ENCODE results near the gene RBFA. TPM values are rescaled to one million over a fixed set of nuclear protein-coding genes. Genes with fewer than 3 reads are reported as not detected.

RBFA gene
- total and polyA plus RNA-seq, 2 donors (not counting 3 experiments of a cell fraction or from before 2014, with no cell fraction given): 27.4 to 34.8 TPM

DNA sequence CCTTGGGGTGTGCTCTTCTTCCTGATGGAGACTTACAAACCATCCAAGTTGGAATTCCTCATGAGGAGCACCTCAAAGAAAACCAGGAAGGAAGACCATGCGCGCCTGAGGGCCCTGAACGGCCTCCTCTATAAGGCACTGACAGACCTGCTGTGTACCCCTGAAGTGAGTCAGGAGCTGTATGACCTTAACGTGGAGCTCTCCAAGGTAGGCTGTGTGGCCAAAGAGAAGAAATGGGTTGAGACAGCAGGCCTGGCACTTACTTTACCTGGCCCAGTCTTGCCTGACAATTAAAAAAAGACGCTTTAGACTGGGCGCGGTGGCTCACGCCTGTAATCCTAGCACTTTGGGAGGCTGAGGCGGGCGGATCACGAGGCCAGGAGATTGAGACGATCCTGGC is 3.1 kb downstream of the RBFA start:
- Histone ChIP-seq H2AFZ (ENCODE audit: low read depth, low read length) (no peak overlapping the region), H3K4me1 (ENCODE audit: control insufficient read depth, extremely low read depth, insufficient read depth, low read length) (peaks cover 9% of the 10 kb centered on the region), H3K27me3 (ENCODE audit: control insufficient read depth in 2 of 2, insufficient read depth in 2 of 2, low read length in 2 of 2) (no peaks in the 10 kb centered on the region), H3K9me1 (replicated peaks; ENCODE audit: control insufficient read depth, extremely low read depth, insufficient read depth, low read length) (no peaks in the 10 kb centered on the region), H3K4me3 (replicated peaks in 1 of 3; ENCODE audit: insufficient read depth in 1 of 3, low read depth in 1 of 3, low read length in 3 of 3) (no peak overlapping the region), H3K9me3 (replicated peaks; ENCODE audit: control insufficient read depth, insufficient read depth, low read length) (no peaks in the 10 kb centered on the region), H3K9ac (replicated peaks; ENCODE audit: extremely low read depth, insufficient read depth, low read length) (no peak overlapping the region), H3K36me3 (ENCODE audit: control insufficient read depth in 2 of 2, extremely low read depth in 1 of 2, insufficient read depth in 2 of 2, low read length in 2 of 2) (no peaks in the 10 kb centered on the region), H3K27ac (ENCODE audit: insufficient read depth, low read depth, low read length) (no peak overlapping the region), H4K20me1 (replicated peaks; ENCODE audit: control insufficient read depth, extremely low read depth, insufficient read depth, low read length) (no peaks in the 10 kb centered on the region), H3K4me2 (ENCODE audit: insufficient read depth, low read length) (no peak overlapping the region), H3K79me2 (ENCODE audit: control insufficient read depth, insufficient read depth, low read length) (peaks cover 18% of the 10 kb centered on the region)
- intact Hi-C loops (cut with micrococcal nuclease) (loop anchor here (10.0 kb wide), 1 partner anchor 652 kb away; no protein-coding TSS in a partner anchor), dilution Hi-C loops (cut with MboI; ENCODE audit: extremely low pct_ligation_motif_present, low sequenced_read_pairs) (no loop called here)
- no peak for TF ChIP-seq FOS (IDR thresholded peaks at IDR 0.05; ENCODE audit: borderline replicate concordance, insufficient read depth, low read length)
- no peak for TF ChIP-seq GATA2 (IDR thresholded peaks at IDR 0.05; ENCODE audit: insufficient read depth, insufficient read length, low read depth, low read length)
- TF ChIP-seq, protein P1, sequence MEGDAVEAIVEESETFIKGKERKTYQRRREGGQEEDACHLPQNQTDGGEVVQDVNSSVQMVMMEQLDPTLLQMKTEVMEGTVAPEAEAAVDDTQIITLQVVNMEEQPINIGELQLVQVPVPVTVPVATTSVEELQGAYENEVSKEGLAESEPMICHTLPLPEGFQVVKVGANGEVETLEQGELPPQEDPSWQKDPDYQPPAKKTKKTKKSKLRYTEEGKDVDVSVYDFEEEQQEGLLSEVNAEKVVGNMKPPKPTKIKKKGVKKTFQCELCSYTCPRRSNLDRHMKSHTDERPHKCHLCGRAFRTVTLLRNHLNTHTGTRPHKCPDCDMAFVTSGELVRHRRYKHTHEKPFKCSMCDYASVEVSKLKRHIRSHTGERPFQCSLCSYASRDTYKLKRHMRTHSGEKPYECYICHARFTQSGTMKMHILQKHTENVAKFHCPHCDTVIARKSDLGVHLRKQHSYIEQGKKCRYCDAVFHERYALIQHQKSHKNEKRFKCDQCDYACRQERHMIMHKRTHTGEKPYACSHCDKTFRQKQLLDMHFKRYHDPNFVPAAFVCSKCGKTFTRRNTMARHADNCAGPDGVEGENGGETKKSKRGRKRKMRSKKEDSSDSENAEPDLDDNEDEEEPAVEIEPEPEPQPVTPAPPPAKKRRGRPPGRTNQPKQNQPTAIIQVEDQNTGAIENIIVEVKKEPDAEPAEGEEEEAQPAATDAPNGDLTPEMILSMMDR (IDR thresholded peaks at IDR 0.05; ENCODE audit: extremely low read depth in 1 of 2, insufficient read depth in 1 of 2, low read depth in 1 of 2, low read length in 2 of 2): no peak
- no peak for TF ChIP-seq MYC (IDR thresholded peaks at IDR 0.05; ENCODE audit: low read depth, low read length)
- no peak for TF ChIP-seq JUN (IDR thresholded peaks at IDR 0.05; ENCODE audit: borderline replicate concordance, insufficient read depth, insufficient read length, low read depth)
- TF ChIP-seq, protein P2, sequence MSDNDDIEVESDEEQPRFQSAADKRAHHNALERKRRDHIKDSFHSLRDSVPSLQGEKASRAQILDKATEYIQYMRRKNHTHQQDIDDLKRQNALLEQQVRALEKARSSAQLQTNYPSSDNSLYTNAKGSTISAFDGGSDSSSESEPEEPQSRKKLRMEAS (IDR thresholded peaks at IDR 0.05; ENCODE audit: insufficient read depth, insufficient read length): no peak
- TF ChIP-seq POLR2AphosphoS5 (IDR thresholded peaks at IDR 0.05; ENCODE audit: insufficient read depth, low read depth, low read length): no peak
- no peak for TF ChIP-seq POLR2A (IDR thresholded peaks at IDR 0.05; ENCODE audit: low read depth, low read length)
- DNase-seq (ENCODE audit: low read depth, low spot score) (no peak), FAIRE-seq (no peak)
- BruUV-seq (replicated peaks): no TSS peak
- CTCF ChIA-PET: no interaction called here
- POLR2A ChIA-PET: no interaction called here
